Measurements from ENCODE around the gene CRYL1. TPM values are rescaled to one million over a fixed set of nuclear protein-coding genes. Genes with fewer than 3 reads are reported as not detected.

Gene CRYL1
- total RNA-seq, 1 donor from 2014 or later: 8.7 TPM

GRCh38 chr13:20356444-20356843, 169.2 kb downstream of the CRYL1 start:
- no peaks in the 10 kb centered on the region for H3K9me3 Mint-ChIP-seq
- no peak overlapping the region for H3K4me3 Mint-ChIP-seq (ENCODE audit: low read depth)
- no peak for DNase-seq (ENCODE audit: low spot score)
- H3K27ac Mint-ChIP-seq: no peak overlapping the region
- peaks cover 2% of the 10 kb centered on the region for H3K27me3 Mint-ChIP-seq (ENCODE audit: low read depth)
- intact Hi-C loops (cut with micrococcal nuclease): loop anchor here (5.0 to 10.0 kb wide), 2 partner anchors 56 to 118 kb away; no protein-coding TSS in a partner anchor
- H3K4me1 Mint-ChIP-seq (ENCODE audit: low read depth): peaks cover 11% of the 10 kb centered on the region
- no peaks in the 10 kb centered on the region for H3K36me3 Mint-ChIP-seq (ENCODE audit: low read depth)

DNA sequence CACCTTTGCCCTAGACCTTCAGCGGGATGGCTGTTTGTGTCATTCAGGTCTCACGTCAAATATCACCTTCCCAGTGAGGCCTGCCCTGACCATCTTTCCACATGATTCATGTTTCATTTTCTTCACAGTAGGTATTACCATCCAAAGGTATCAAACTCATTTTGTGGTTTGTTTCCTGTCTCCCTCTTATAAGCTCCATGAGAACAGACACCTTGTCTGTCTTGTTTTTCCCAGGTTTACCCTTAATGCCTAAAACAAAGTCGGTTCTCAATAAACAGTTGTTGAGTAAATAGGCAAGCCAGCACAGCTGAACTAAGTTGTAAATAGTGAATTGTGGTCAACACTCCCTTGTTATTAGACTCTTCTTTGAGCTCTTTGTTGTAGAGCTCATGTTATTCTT, 170.9 kb downstream of the CRYL1 start:
- H3K27ac Mint-ChIP-seq: no peak overlapping the region
- H3K4me1 Mint-ChIP-seq (ENCODE audit: low read depth): peaks cover 11% of the 10 kb centered on the region
- H3K36me3 Mint-ChIP-seq (ENCODE audit: low read depth): no peaks in the 10 kb centered on the region
- peaks cover 2% of the 10 kb centered on the region for H3K27me3 Mint-ChIP-seq (ENCODE audit: low read depth)
- no peaks in the 10 kb centered on the region for H3K9me3 Mint-ChIP-seq
- DNase-seq (ENCODE audit: low spot score): no peak
- intact Hi-C loops (cut with micrococcal nuclease): loop anchor here (5.0 to 10.0 kb wide), 2 partner anchors 58 to 120 kb away; no protein-coding TSS in a partner anchor
- H3K4me3 Mint-ChIP-seq (ENCODE audit: low read depth): no peak overlapping the region

- intact Hi-C loops (cut with micrococcal nuclease): loop anchor here (10.0 kb wide), 1 partner anchor 121 kb away; no protein-coding TSS in a partner anchor
Observed at GRCh38 chr13:20353973-20354372, 171.7 kb downstream of the CRYL1 start.

More at GRCh38 chr13:20353973-20354372, 171.7 kb downstream of the CRYL1 start:
- DNase-seq (ENCODE audit: low spot score): no peak
- no peak overlapping the region for H3K4me3 Mint-ChIP-seq (ENCODE audit: low read depth)
- H3K4me1 Mint-ChIP-seq (ENCODE audit: low read depth): peaks cover 4% of the 10 kb centered on the region
- H3K27ac Mint-ChIP-seq: no peak overlapping the region
- H3K27me3 Mint-ChIP-seq (ENCODE audit: low read depth): peaks cover 2% of the 10 kb centered on the region
- no peaks in the 10 kb centered on the region for H3K9me3 Mint-ChIP-seq
- no peaks in the 10 kb centered on the region for H3K36me3 Mint-ChIP-seq (ENCODE audit: low read depth)

Other genes starting within 250 kb of the CRYL1 start
- gene IFT88, start 41.3 kb upstream of the CRYL1 start, total RNA-seq: 2.1 and 2.6 TPM in 2 replicates
- gene IL17D, start 177.8 kb upstream of the CRYL1 start, total RNA-seq: 0.18 and 0.25 TPM in 2 replicates
- gene EEF1AKMT1, start 248.1 kb upstream of the CRYL1 start, total RNA-seq: 12.2 and 12.7 TPM in 2 replicates